ENCODE results near the gene TREML4. TPM values are rescaled to one million over a fixed set of nuclear protein-coding genes. Genes with fewer than 3 reads are reported as not detected.
A peak's percentile ranks its signal among the peaks of the same experiment; 100 is the strongest.

TREML4 gene
- total and polyA plus RNA-seq, 9 of the 15 experiments (the other 6 are each of a cell fraction or from before 2014, with no cell fraction given): not detected

GRCh38 chr6:41201764-41202173 lies 26.4 kb upstream of the TREML4 start (continued):
- no peak for TF ChIP-seq UBTF (IDR thresholded peaks at IDR 0.05; ENCODE audit: borderline replicate concordance in 1 of 2, low read depth in 2 of 2, low read length in 2 of 2)
- TF ChIP-seq STAT6 (CRISPR knock-in tag; IDR thresholded peaks at IDR 0.05): 0 out of 2 replicates have a peak, but pooled peaks have one; percentile 29
- TF ChIP-seq PML (IDR thresholded peaks at IDR 0.05; ENCODE audit: low read length): no peak
- no peak for TF ChIP-seq ZNF644 (tag; IDR thresholded peaks at IDR 0.05; ENCODE audit: low read depth)
- no peak for TF ChIP-seq ETS2 (tag; IDR thresholded peaks at IDR 0.05; ENCODE audit: borderline replicate concordance, poor library complexity, severe bottlenecking)
- 0 out of 2 replicates have a peak, but pooled peaks have one; percentile 40 for TF ChIP-seq POLR2A (conservative IDR thresholded peaks at IDR 0.05)
- no peak for TF ChIP-seq NR2C2 (CRISPR knock-in tag; IDR thresholded peaks at IDR 0.05)
- TF ChIP-seq NR2C2 (tag; IDR thresholded peaks at IDR 0.05): no peak
- no peak for TF ChIP-seq HEY1 (CRISPR knock-in tag; IDR thresholded peaks at IDR 0.05; ENCODE audit: borderline replicate concordance)
- no peak for TF ChIP-seq MXD1 (CRISPR knock-in tag; IDR thresholded peaks at IDR 0.05; ENCODE audit: borderline replicate concordance, poor library complexity, severe bottlenecking)
- no peak for TF ChIP-seq NFATC3 (IDR thresholded peaks at IDR 0.05)
- no peak for TF ChIP-seq PYGO2 (tag; IDR thresholded peaks at IDR 0.05)
- TF ChIP-seq CBX5 (IDR thresholded peaks at IDR 0.05; ENCODE audit: borderline replicate concordance, low read depth): no peak
- TF ChIP-seq ZNF146 (CRISPR knock-in tag; IDR thresholded peaks at IDR 0.05; ENCODE audit: unreplicated experiment): no peak
- TF ChIP-seq LCOR (CRISPR knock-in tag; IDR thresholded peaks at IDR 0.05): no peak
- no peak; the same call in 1 of the 2 replicates for TF ChIP-seq TFAP4 (CRISPR knock-in tag; IDR thresholded peaks at IDR 0.05; ENCODE audit: borderline replicate concordance)
- TF ChIP-seq ARHGAP35 (IDR thresholded peaks at IDR 0.05; ENCODE audit: partially characterized antibody): no peak
- TF ChIP-seq DLX4 (CRISPR knock-in tag; IDR thresholded peaks at IDR 0.05): no peak
- TF ChIP-seq LARP7 (IDR thresholded peaks at IDR 0.05): 0 out of 2 replicates have a peak, but pooled peaks have one; percentile 84
- TF ChIP-seq ZBTB33 (CRISPR knock-in tag; IDR thresholded peaks at IDR 0.05): no peak
- TF ChIP-seq PURB (CRISPR knock-in tag; IDR thresholded peaks at IDR 0.05; ENCODE audit: low read depth): no peak
